ENCODE measurements around the gene RPL3. TPM values are rescaled to one million over a fixed set of nuclear protein-coding genes. Genes with fewer than 3 reads are reported as not detected.

RPL3 gene
- total RNA-seq, 2 experiments from 2014 or later = 1,526 to 1,529 TPM

- peaks cover 2% of the 10 kb centered on the region for H3K4me1 Mint-ChIP-seq
- no peak overlapping the region for H3K27ac Mint-ChIP-seq
- ChIA-PET CTCF (no interaction called here), POLR2A (no interaction called here)
- peaks cover 4% of the 10 kb centered on the region for H3K27me3 Mint-ChIP-seq
- no peaks in the 10 kb centered on the region for H3K9me3 Mint-ChIP-seq
- no peak overlapping the region for H3K4me3 Mint-ChIP-seq
- no peaks in the 10 kb centered on the region for H3K36me3 Mint-ChIP-seq (ENCODE audit: low read depth)
- no peak for DNase-seq
These were observed 29.3 kb downstream of the RPL3 start for GRCh38 chr22:39289975-39290720.

GRCh38 chr22:39289533-39289932, 29.9 kb downstream of the RPL3 start:
- POLR2A ChIA-PET = no interaction called here
- CTCF ChIA-PET = no interaction called here
- Mint-ChIP-seq H3K27me3 (peaks cover 4% of the 10 kb centered on the region), H3K4me3 (no peak overlapping the region), H3K4me1 (peaks cover 2% of the 10 kb centered on the region), H3K9me3 (no peaks in the 10 kb centered on the region), H3K27ac (no peak overlapping the region), H3K36me3 (ENCODE audit: low read depth) (no peaks in the 10 kb centered on the region)
- DNase-seq = no peak

- Mint-ChIP-seq H3K27ac (no peak overlapping the region), H3K4me1 (peaks cover 2% of the 10 kb centered on the region), H3K4me3 (no peak overlapping the region), H3K27me3 (peaks cover 4% of the 10 kb centered on the region), H3K9me3 (no peaks in the 10 kb centered on the region), H3K36me3 (ENCODE audit: low read depth) (no peaks in the 10 kb centered on the region)
- ChIA-PET POLR2A (no interaction called here), CTCF (no interaction called here)
- no peak for DNase-seq
These were observed 31.1 kb downstream of the RPL3 start for GRCh38 chr22:39288135-39288898.

- Mint-ChIP-seq H3K4me3 (no peak overlapping the region), H3K27ac (no peak overlapping the region), H3K27me3 (peaks cover 4% of the 10 kb centered on the region), H3K4me1 (peaks cover 2% of the 10 kb centered on the region), H3K36me3 (ENCODE audit: low read depth) (no peaks in the 10 kb centered on the region), H3K9me3 (no peaks in the 10 kb centered on the region)
- ChIA-PET CTCF (interaction anchor here (0.7 kb wide), 1 partner anchor 24 kb away, joined by 3 read pairs; no protein-coding TSS in a partner anchor), POLR2A (no interaction called here)
- no peak for DNase-seq
These were observed 32.2 kb downstream of the RPL3 start for GRCh38 chr22:39287076-39287725.

GRCh38 chr22:39284983-39285382, 34.4 kb downstream of the RPL3 start:
- no peaks in the 10 kb centered on the region for H3K9me3 Mint-ChIP-seq
- H3K27ac Mint-ChIP-seq = no peak overlapping the region
- CTCF ChIA-PET = no interaction called here
- DNase-seq = no peak
- POLR2A ChIA-PET = no interaction called here
- H3K27me3 Mint-ChIP-seq = peaks cover 4% of the 10 kb centered on the region
- no peaks in the 10 kb centered on the region for H3K36me3 Mint-ChIP-seq (ENCODE audit: low read depth)
- H3K4me1 Mint-ChIP-seq = peaks cover 2% of the 10 kb centered on the region
- H3K4me3 Mint-ChIP-seq = no peak overlapping the region

- no peak overlapping the region for H3K4me3 Mint-ChIP-seq
- H3K27me3 Mint-ChIP-seq = peaks cover 8% of the 10 kb centered on the region
- DNase-seq = no peak
- H3K9me3 Mint-ChIP-seq = no peaks in the 10 kb centered on the region
- no peak overlapping the region for H3K27ac Mint-ChIP-seq
- CTCF ChIA-PET = no interaction called here
- POLR2A ChIA-PET = no interaction called here
- H3K4me1 Mint-ChIP-seq = peaks cover 2% of the 10 kb centered on the region
- H3K36me3 Mint-ChIP-seq (ENCODE audit: low read depth) = no peaks in the 10 kb centered on the region
These were observed 35.1 kb downstream of the RPL3 start for GRCh38 chr22:39284142-39284980.

GRCh38 chr22:39283322-39284141, 35.9 kb downstream of the RPL3 start:
- no peak for DNase-seq
- ChIA-PET CTCF (interaction anchor here (1.4 kb wide), 1 partner anchor 114 kb away, joined by 3 read pairs; no protein-coding TSS in a partner anchor), POLR2A (no interaction called here)
- Mint-ChIP-seq H3K9me3 (no peaks in the 10 kb centered on the region), H3K4me3 (no peak overlapping the region), H3K36me3 (ENCODE audit: low read depth) (no peaks in the 10 kb centered on the region), H3K27ac (no peak overlapping the region), H3K4me1 (peaks cover 2% of the 10 kb centered on the region), H3K27me3 (peaks cover 13% of the 10 kb centered on the region)

- no peaks in the 10 kb centered on the region for H3K9me3 Mint-ChIP-seq
- POLR2A ChIA-PET = no interaction called here
- H3K4me1 Mint-ChIP-seq = peaks cover 2% of the 10 kb centered on the region
- no peak overlapping the region for H3K4me3 Mint-ChIP-seq
- H3K27me3 Mint-ChIP-seq = peaks cover 13% of the 10 kb centered on the region
- no peaks in the 10 kb centered on the region for H3K36me3 Mint-ChIP-seq (ENCODE audit: low read depth)
- CTCF ChIA-PET = interaction anchor here (1.4 kb wide), 1 partner anchor 113 kb away, joined by 3 read pairs; no protein-coding TSS in a partner anchor
- no peak for DNase-seq
- no peak overlapping the region for H3K27ac Mint-ChIP-seq
These were observed 36.6 kb downstream of the RPL3 start for GRCh38 chr22:39282645-39283321.

- ChIA-PET CTCF (no interaction called here), POLR2A (no interaction called here)
- no peaks in the 10 kb centered on the region for H3K36me3 Mint-ChIP-seq (ENCODE audit: low read depth)
- no peak overlapping the region for H3K4me3 Mint-ChIP-seq
- no peak for DNase-seq
- no peak overlapping the region for H3K27ac Mint-ChIP-seq
- peaks cover 17% of the 10 kb centered on the region for H3K27me3 Mint-ChIP-seq
- peaks cover 2% of the 10 kb centered on the region for H3K9me3 Mint-ChIP-seq
- H3K4me1 Mint-ChIP-seq = no peaks in the 10 kb centered on the region
These were observed 38.3 kb downstream of the RPL3 start for GRCh38 chr22:39281126-39281525.

- Mint-ChIP-seq H3K4me1 (no peaks in the 10 kb centered on the region), H3K36me3 (ENCODE audit: low read depth) (no peaks in the 10 kb centered on the region), H3K27ac (no peak overlapping the region), H3K4me3 (no peak overlapping the region), H3K9me3 (peaks cover 2% of the 10 kb centered on the region), H3K27me3 (peaks cover 21% of the 10 kb centered on the region)
- CTCF ChIA-PET = no interaction called here
- DNase-seq = no peak
- POLR2A ChIA-PET = no interaction called here
These were observed 39.2 kb downstream of the RPL3 start for GRCh38 chr22:39280250-39280649.

GRCh38 chr22:39279170-39279850, 40.1 kb downstream of the RPL3 start:
- H3K4me3 Mint-ChIP-seq = no peak overlapping the region
- peaks cover 2% of the 10 kb centered on the region for H3K9me3 Mint-ChIP-seq
- peaks cover 21% of the 10 kb centered on the region for H3K27me3 Mint-ChIP-seq
- H3K4me1 Mint-ChIP-seq = no peaks in the 10 kb centered on the region
- CTCF ChIA-PET = interaction anchor here (1.2 kb wide), 1 partner anchor 492 kb away, joined by 5 read pairs; no protein-coding TSS in a partner anchor
- POLR2A ChIA-PET = no interaction called here
- no peaks in the 10 kb centered on the region for H3K36me3 Mint-ChIP-seq (ENCODE audit: low read depth)
- no peak for DNase-seq
- no peak overlapping the region for H3K27ac Mint-ChIP-seq
